Mucosa of stomach (tissue), 1 donor: ENCODE data around the gene CAPS2.
"Not testable (repeated sequence)": the region's sequence is repeated elsewhere in the genome, so short reads cannot be mapped to it uniquely, and the experiment has no call there.

Source experiments
- H3K27me3 ChIP-seq: one replicate; pipeline ENCODE4 v1.7.0; 2013; ENCODE audit warnings: mild to moderate bottlenecking, low read length; ENCODE audit not compliant: control insufficient read depth, insufficient read depth
- H3K36me3 ChIP-seq: one replicate; pipeline ENCODE4 v1.7.0; 2013; ENCODE audit warnings: low read length; ENCODE audit not compliant: control insufficient read depth, insufficient read depth
- H3K4me1 ChIP-seq: one replicate; pipeline ENCODE4 v1.7.0; 2013; ENCODE audit warnings: mild to moderate bottlenecking, low read length; ENCODE audit not compliant: control insufficient read depth, insufficient read depth
- H3K4me3 ChIP-seq: one replicate; pipeline ENCODE4 v1.7.0; 2013; ENCODE audit warnings: low read length
- H3K9ac ChIP-seq: one replicate; pipeline ENCODE4 v1.7.0; 2013; ENCODE audit warnings: mild to moderate bottlenecking, low read length, moderate library complexity
- H3K9me3 ChIP-seq: one replicate; pipeline ENCODE4 v1.7.0; 2013; ENCODE audit warnings: mild to moderate bottlenecking, low read length, moderate library complexity; ENCODE audit not compliant: control insufficient read depth
- donor health status: Pancreatic carcinoma.

The CAPS2 gene

DNA sequence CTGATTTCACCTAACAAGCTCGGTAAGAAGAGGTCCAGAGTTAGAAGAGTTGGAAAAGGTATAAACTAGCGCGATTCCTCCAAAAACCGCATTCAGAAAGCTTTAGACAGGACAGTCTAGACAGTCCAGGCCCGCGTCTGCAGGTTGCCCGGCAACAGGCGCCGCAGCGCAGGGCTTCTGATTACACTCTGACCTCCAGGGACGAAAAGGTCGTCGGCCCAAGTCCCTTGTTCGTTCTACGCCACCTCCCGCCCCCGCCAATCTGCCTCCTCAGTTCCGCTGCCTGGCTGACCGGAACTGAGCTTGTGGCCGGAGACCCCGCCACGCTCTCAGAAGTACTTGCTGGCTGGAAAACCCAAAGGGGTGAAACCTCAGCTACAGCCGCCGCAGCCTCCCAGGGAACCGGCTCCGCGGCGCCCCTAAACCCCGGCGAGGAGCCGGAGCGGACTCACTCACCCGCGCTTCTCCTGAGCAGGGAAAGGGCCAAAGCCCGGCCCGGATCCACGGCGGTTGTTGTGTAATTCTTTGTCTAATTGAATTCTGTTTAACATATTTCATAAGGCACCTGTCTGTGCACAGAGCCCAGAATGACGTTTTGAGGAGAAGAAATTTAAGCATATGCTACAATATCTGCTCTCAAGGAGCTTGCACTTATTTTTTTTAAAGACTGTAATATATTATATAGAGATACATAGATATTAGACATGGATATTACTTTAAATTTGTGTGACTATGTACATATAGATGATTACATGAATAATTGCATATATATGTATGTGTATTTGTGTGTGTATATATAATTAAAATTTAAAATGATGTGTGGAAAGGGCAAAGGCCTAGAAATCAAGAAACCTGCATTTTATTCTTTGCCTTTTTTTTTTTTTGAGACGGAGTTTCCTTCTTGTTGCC lies at the start of gene CAPS2:
CAPS2 (minus strand) TSS at position 407 of the 909 bp plus-strand sequence. CDS start 3,826 bp downstream, outside the sequence.
- Histone ChIP-seq H3K9ac (peak within 1 kb of the TSS; percentile 53), H3K36me3 (no peaks in the 10 kb centered on the region), H3K4me3 (peak within 1 kb of the TSS; percentile 82), H3K4me1 (peaks cover 10% of the 10 kb centered on the region), H3K9me3 (no peaks in the 10 kb centered on the region), H3K27me3 (no peaks in the 10 kb centered on the region)

DNA sequence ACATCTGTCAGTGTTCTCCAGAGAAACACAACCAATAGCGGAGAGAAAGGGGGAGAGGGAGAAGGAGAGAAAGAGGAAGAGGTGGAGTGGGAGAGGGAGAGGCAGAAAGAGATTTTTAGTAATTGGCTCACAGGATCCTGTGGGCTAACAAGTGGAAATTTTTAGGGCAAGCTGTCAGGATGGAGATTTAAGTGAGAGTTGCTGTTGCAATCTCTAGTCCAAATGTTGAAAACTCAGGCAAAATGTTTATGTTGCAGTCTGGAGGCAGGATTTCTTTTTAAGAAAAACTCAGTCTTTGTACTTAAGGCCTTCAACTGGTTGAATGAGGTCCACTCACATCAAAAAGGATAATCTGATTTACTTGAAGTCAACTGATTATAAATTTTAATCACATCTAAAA lies 48.2 kb upstream of the CAPS2 start:
- H3K27me3 ChIP-seq: no peaks in the 10 kb centered on the region
- H3K4me1 ChIP-seq: no peaks in the 10 kb centered on the region
- no peak overlapping the region for H3K9ac ChIP-seq
- H3K36me3 ChIP-seq: no peaks in the 10 kb centered on the region
- no peak overlapping the region for H3K4me3 ChIP-seq
- no peaks in the 10 kb centered on the region for H3K9me3 ChIP-seq

- no peak overlapping the region for H3K9ac ChIP-seq
- H3K36me3 ChIP-seq: no peaks in the 10 kb centered on the region
- H3K4me1 ChIP-seq: no peaks in the 10 kb centered on the region
- no peaks in the 10 kb centered on the region for H3K27me3 ChIP-seq
- no peak overlapping the region for H3K4me3 ChIP-seq
- no peaks in the 10 kb centered on the region for H3K9me3 ChIP-seq
Observed at GRCh38 chr12:75374971-75375370, 44.8 kb upstream of the CAPS2 start.

DNA sequence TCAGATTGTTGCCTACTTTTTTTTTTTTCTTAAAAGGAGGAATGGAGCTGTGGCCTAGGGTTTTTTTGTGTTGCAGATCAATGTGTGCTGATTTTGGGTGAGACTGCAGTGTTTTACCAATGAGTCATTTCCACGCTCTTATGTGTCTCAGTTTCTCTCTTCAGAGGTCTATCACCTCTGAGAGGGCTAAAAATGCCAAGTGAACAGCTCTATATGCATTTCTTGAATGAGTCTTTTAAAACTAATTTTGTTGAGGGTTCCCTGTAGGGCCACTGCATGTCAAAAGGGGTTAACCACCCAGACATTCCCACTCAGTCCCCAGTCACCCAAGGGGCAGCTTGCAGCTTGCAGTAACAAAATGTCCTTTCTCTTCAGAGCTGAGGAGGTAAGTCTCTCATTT lies 36.5 kb upstream of the CAPS2 start:
- Histone ChIP-seq H3K4me3 (no peak overlapping the region), H3K36me3 (no peaks in the 10 kb centered on the region), H3K27me3 (no peaks in the 10 kb centered on the region), H3K9me3 (no peaks in the 10 kb centered on the region), H3K9ac (no peak overlapping the region), H3K4me1 (no peaks in the 10 kb centered on the region)

GRCh38 chr12:75364919-75365318 lies 34.8 kb upstream of the CAPS2 start:
- Histone ChIP-seq H3K9ac (no peak overlapping the region), H3K4me3 (no peak overlapping the region), H3K36me3 (no peaks in the 10 kb centered on the region), H3K4me1 (no peaks in the 10 kb centered on the region), H3K27me3 (no peaks in the 10 kb centered on the region), H3K9me3 (no peaks in the 10 kb centered on the region)

GRCh38 chr12:75361408-75361807 lies 31.3 kb upstream of the CAPS2 start:
- no peaks in the 10 kb centered on the region for H3K4me1 ChIP-seq
- no peaks in the 10 kb centered on the region for H3K36me3 ChIP-seq
- no peak overlapping the region for H3K9ac ChIP-seq
- H3K27me3 ChIP-seq: no peaks in the 10 kb centered on the region
- no peaks in the 10 kb centered on the region for H3K9me3 ChIP-seq
- H3K4me3 ChIP-seq: no peak overlapping the region

- no peaks in the 10 kb centered on the region for H3K9me3 ChIP-seq
- no peaks in the 10 kb centered on the region for H3K4me1 ChIP-seq
- no peak overlapping the region for H3K9ac ChIP-seq
- H3K27me3 ChIP-seq: no peaks in the 10 kb centered on the region
- H3K36me3 ChIP-seq: no peaks in the 10 kb centered on the region
- H3K4me3 ChIP-seq: no peak overlapping the region
Observed at GRCh38 chr12:75360920-75361319, 30.8 kb upstream of the CAPS2 start.

- no peak overlapping the region for H3K9ac ChIP-seq
- no peaks in the 10 kb centered on the region for H3K9me3 ChIP-seq
- no peaks in the 10 kb centered on the region for H3K36me3 ChIP-seq
- H3K4me1 ChIP-seq: no peaks in the 10 kb centered on the region
- no peaks in the 10 kb centered on the region for H3K27me3 ChIP-seq
- no peak overlapping the region for H3K4me3 ChIP-seq
Observed at GRCh38 chr12:75354011-75354410, 23.9 kb upstream of the CAPS2 start.

DNA sequence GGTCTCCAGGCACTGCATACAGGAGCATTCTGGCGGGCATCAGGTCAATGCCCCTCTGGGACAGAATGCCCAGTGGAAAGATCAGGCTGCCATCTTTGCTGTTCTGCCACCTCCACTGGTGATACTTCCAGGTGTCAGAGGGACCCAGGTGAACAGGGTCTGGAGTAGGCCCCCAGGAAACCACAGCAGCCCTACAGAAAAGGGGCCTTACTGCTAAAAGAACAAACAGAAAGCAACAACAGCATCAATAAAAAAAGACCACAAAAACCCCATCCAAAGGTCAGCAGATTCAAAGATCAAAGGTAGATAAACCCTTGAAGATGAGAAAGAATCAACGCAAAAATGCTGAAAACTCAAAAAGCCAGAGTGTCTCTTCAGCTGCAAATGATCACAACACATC lies 20.3 kb upstream of the CAPS2 start:
- H3K27me3 ChIP-seq: no peaks in the 10 kb centered on the region
- no peaks in the 10 kb centered on the region for H3K4me1 ChIP-seq
- no peak overlapping the region for H3K4me3 ChIP-seq
- no peaks in the 10 kb centered on the region for H3K36me3 ChIP-seq
- no peaks in the 10 kb centered on the region for H3K9me3 ChIP-seq
- no peak overlapping the region for H3K9ac ChIP-seq

GRCh38 chr12:75349946-75350345 lies 19.8 kb upstream of the CAPS2 start:
- H3K36me3 ChIP-seq: no peaks in the 10 kb centered on the region
- no peaks in the 10 kb centered on the region for H3K4me1 ChIP-seq
- no peak overlapping the region for H3K9ac ChIP-seq
- H3K4me3 ChIP-seq: no peak overlapping the region
- H3K9me3 ChIP-seq: no peaks in the 10 kb centered on the region
- H3K27me3 ChIP-seq: no peaks in the 10 kb centered on the region

DNA sequence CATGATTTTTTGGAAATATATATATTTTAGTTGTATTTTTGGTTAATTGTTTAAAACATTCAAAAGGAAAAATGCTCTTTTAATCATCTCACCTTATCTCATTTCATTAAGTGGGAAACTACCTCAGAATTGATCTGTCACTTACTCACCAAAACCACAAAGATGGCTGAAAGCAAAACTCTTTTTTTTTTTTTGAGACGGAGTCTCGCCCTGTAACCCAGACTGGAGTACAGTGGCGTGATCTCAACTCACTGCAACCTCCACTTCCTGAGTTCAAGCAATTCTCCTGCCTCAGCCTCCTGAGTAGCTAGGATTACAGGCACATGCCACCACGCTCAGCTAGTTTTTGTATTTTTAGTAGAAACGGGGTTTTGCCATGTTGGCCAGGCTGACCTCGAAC lies 16.1 kb upstream of the CAPS2 start:
- H3K4me3 ChIP-seq, H3K9ac ChIP-seq, H3K9me3 ChIP-seq, H3K36me3 ChIP-seq, H3K4me1 ChIP-seq, H3K27me3 ChIP-seq: not testable (repeated sequence)

- Histone ChIP-seq H3K4me3 (no peak overlapping the region), H3K27me3 (no peaks in the 10 kb centered on the region), H3K9ac (no peak overlapping the region), H3K36me3 (no peaks in the 10 kb centered on the region), H3K9me3 (no peaks in the 10 kb centered on the region), H3K4me1 (no peaks in the 10 kb centered on the region)
Observed at GRCh38 chr12:75345531-75345930, 15.4 kb upstream of the CAPS2 start.
